A673 (cell line): ENCODE data around the gene SYNE1. TPM values are rescaled to one million over a fixed set of nuclear protein-coding genes. Genes with fewer than 3 reads are reported as not detected.

Experiments
- BruUV-seq: library from RNA; stranded (reverse); fragments of 400-500 nt; replicated peaks from 2 replicates; lab custom pipeline; 2021; lab: Mats Ljungman, UMichigan
- CTCF ChIA-PET: fragments of 300-600 bp; sonication (Branson Sonifier 250); formaldehyde crosslinking; loops from one replicate; lab custom pipeline; 2022; ENCODE audit warnings: antibody characterized with exemption; lab: Charles Lee
- POLR2A ChIA-PET: fragments of 300-600 bp; sonication (Branson Sonifier 250); formaldehyde crosslinking; loops from one replicate; lab custom pipeline; 2022; ENCODE audit warnings: antibody characterized with exemption; ENCODE audit not compliant: low non-redundant PET; lab: Charles Lee
- DNase-seq: peaks from one replicate; pipeline ENCODE4 v3.0.0-alpha.2; 2015; ENCODE audit warnings: low spot score
- H3K27ac ChIP-seq: fragments of 200-600 bp; sonication (generic); 2 replicates; pipeline ENCODE4 v1.5.1; 2016; ENCODE audit warnings: mixed run types, low read depth, mild to moderate bottlenecking, mixed read lengths, antibody characterized with exemption, low read length; ENCODE audit not compliant: poor library complexity, severe bottlenecking
- H3K27me3 ChIP-seq: fragments of 200-600 bp; sonication (generic); replicated peaks from 2 replicates; pipeline ENCODE4 v1.6.1; 2017; ENCODE audit warnings: mixed run types, low read depth, mild to moderate bottlenecking, mixed read lengths, antibody characterized with exemption, low read length; ENCODE audit not compliant: insufficient read depth, poor library complexity
- H3K36me3 ChIP-seq: fragments of 200-600 bp; sonication (generic); 2 replicates; pipeline ENCODE4 v1.6.1; 2016; ENCODE audit warnings: mixed run types, mild to moderate bottlenecking, mixed read lengths, antibody characterized with exemption, low read length; ENCODE audit not compliant: insufficient read depth, poor library complexity, severe bottlenecking
- H3K4me1 ChIP-seq: fragments of 200-600 bp; sonication (generic); 2 replicates; pipeline ENCODE4 v1.6.1; 2017; ENCODE audit warnings: mixed run types, mild to moderate bottlenecking, mixed read lengths, antibody characterized with exemption, low read length; ENCODE audit not compliant: insufficient read depth, poor library complexity, severe bottlenecking
- H3K4me3 ChIP-seq: fragments of 200-600 bp; sonication (generic); 2 replicates; pipeline ENCODE4 v1.5.1; 2016; ENCODE audit warnings: low read depth, mixed run types, mild to moderate bottlenecking, mixed read lengths, low read length; ENCODE audit not compliant: poor library complexity, severe bottlenecking
- H3K9me3 ChIP-seq: fragments of 200-600 bp; sonication (generic); 2 replicates; pipeline ENCODE4 v1.6.1; 2016; ENCODE audit warnings: mixed run types, low read depth, mild to moderate bottlenecking, mixed read lengths, antibody characterized with exemption, low read length; ENCODE audit not compliant: poor library complexity, severe bottlenecking
- EZH2 ChIP-seq: fragments of 200-600 bp; sonication (generic); IDR thresholded peaks from 2 replicates; pipeline ENCODE4 v1.6.1; 2017; ENCODE audit warnings: borderline replicate concordance, low read depth, mild to moderate bottlenecking, mixed read lengths, antibody characterized with exemption, low read length; ENCODE audit not compliant: poor library complexity, severe bottlenecking
- intact Hi-C: fragments of 100-400 bp; cut with micrococcal nuclease; formaldehyde crosslinking; loops from one replicate; pipeline ENCODE4 v1.10.0; 2022; ENCODE audit not compliant: unreplicated experiment
- total RNA-seq: library from RNA; stranded (reverse); gene quantifications from 2 replicates; pipeline ENCODE4 v1.2.3, GENCODE V29; 2021
- TF ChIP-seq, protein P1 (sequence below): fragments of 300-800, 200-600 bp; sonication (generic); conservative IDR thresholded peaks from 2 replicates; pipeline ENCODE4 v1.5.1; 2017; ENCODE audit warnings: low read depth, mild to moderate bottlenecking, antibody characterized with exemption, low read length, moderate library complexity, mixed read lengths

The SYNE1 gene
- total RNA-seq, 1 experiment from 2014 or later, result 12.1 TPM

DNA sequence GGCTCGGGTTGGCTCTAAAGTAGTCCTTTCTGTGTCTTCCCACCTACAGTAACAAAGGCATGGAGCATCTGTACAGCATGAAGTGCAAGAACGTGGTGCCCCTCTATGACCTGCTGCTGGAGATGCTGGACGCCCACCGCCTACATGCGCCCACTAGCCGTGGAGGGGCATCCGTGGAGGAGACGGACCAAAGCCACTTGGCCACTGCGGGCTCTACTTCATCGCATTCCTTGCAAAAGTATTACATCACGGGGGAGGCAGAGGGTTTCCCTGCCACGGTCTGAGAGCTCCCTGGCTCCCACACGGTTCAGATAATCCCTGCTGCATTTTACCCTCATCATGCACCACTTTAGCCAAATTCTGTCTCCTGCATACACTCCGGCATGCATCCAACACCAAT lies 538.5 kb downstream of the SYNE1 start:
- H3K4me3 ChIP-seq, result no peak overlapping the region
- H3K9me3 ChIP-seq, result no peaks in the 10 kb centered on the region
- H3K27ac ChIP-seq, result no peak overlapping the region
- H3K36me3 ChIP-seq, result no peaks in the 10 kb centered on the region
- CTCF ChIA-PET, result no interaction called here
- POLR2A ChIA-PET, result no interaction called here
- no peak for TF ChIP-seq EZH2
- TF ChIP-seq, protein P1, sequence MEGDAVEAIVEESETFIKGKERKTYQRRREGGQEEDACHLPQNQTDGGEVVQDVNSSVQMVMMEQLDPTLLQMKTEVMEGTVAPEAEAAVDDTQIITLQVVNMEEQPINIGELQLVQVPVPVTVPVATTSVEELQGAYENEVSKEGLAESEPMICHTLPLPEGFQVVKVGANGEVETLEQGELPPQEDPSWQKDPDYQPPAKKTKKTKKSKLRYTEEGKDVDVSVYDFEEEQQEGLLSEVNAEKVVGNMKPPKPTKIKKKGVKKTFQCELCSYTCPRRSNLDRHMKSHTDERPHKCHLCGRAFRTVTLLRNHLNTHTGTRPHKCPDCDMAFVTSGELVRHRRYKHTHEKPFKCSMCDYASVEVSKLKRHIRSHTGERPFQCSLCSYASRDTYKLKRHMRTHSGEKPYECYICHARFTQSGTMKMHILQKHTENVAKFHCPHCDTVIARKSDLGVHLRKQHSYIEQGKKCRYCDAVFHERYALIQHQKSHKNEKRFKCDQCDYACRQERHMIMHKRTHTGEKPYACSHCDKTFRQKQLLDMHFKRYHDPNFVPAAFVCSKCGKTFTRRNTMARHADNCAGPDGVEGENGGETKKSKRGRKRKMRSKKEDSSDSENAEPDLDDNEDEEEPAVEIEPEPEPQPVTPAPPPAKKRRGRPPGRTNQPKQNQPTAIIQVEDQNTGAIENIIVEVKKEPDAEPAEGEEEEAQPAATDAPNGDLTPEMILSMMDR, result no peak
- H3K4me1 ChIP-seq, result no peaks in the 10 kb centered on the region
- no TSS peak for BruUV-seq
- H3K27me3 ChIP-seq, result no peaks in the 10 kb centered on the region
- intact Hi-C loops, result no loop called here
- no peak for DNase-seq

GRCh38 chr6:152096863-152097496 lies 540.2 kb downstream of the SYNE1 start:
- Histone ChIP-seq H3K27me3 (no peaks in the 10 kb centered on the region), H3K27ac (no peak overlapping the region), H3K36me3 (no peaks in the 10 kb centered on the region), H3K9me3 (no peaks in the 10 kb centered on the region), H3K4me3 (no peak overlapping the region), H3K4me1 (no peaks in the 10 kb centered on the region)
- intact Hi-C loops, result no loop called here
- CTCF ChIA-PET, result no interaction called here
- POLR2A ChIA-PET, result no interaction called here
- no TSS peak for BruUV-seq
- TF ChIP-seq, protein P1, result no peak
- no peak for TF ChIP-seq EZH2
- DNase-seq, result peak; percentile 23

DNA sequence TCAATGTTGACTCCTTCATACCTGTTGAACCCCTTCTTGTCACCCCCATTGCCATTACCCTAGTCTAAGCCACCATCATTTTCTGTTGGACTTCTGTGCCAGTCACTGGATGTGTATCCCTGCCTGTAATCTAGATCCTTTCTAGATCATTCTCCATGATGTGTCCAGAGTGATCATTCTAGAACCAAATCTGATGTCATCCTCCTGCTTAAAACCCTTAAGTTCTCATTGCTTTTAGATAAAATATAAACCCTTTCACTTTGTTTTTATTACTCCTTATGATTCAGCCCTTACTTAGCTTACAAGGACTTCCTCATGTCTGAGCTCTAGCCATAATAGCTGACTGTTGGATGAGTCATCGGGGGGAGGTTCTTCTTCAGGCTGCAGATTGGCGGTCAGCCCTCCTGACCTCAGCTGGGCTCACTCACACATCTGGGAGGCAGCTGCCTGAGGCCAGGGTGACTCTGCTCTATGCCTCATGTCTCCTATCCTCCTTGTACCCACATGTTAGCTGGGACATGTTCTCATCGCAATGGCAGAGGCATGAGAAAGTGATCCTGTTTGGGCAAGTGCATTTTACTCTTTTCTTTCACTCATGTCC lies 542.1 kb downstream of the SYNE1 start:
- BruUV-seq, result no TSS peak
- no peaks in the 10 kb centered on the region for H3K9me3 ChIP-seq
- H3K4me1 ChIP-seq, result no peaks in the 10 kb centered on the region
- H3K27ac ChIP-seq, result no peak overlapping the region
- peak; percentile 57 for DNase-seq
- intact Hi-C loops, result no loop called here
- no peak overlapping the region for H3K4me3 ChIP-seq
- CTCF ChIA-PET, result no interaction called here
- POLR2A ChIA-PET, result no interaction called here
- TF ChIP-seq, protein P1, result no peak
- TF ChIP-seq EZH2, result no peak
- H3K36me3 ChIP-seq, result no peaks in the 10 kb centered on the region
- H3K27me3 ChIP-seq, result no peaks in the 10 kb centered on the region
